ELF-1 (cell line): Measurements from ENCODE around the gene GUF1.
"Not testable (repeated sequence)": the region's sequence is repeated elsewhere in the genome, so short reads cannot be mapped to it uniquely, and the experiment has no call there.

Source experiments
- DNase-seq: peaks from one replicate; pipeline ENCODE4 v3.0.0-alpha.2; 2016; ENCODE audit warnings: low read depth, low spot score

Gene GUF1

GRCh38 chr4:44701037-44701436 is 22.8 kb downstream of the GUF1 start:
- DNase-seq = no peak

GRCh38 chr4:44704673-44705072 is 26.5 kb downstream of the GUF1 start:
- DNase-seq = no peak

- DNase-seq = no peak
These were observed 34.9 kb downstream of the GUF1 start for GRCh38 chr4:44713125-44713524.

GRCh38 chr4:44716597-44716996 is 38.4 kb downstream of the GUF1 start:
- DNase-seq = no peak

- no peak for DNase-seq
These were observed 42.2 kb downstream of the GUF1 start for GRCh38 chr4:44720371-44720770.

GRCh38 chr4:44722001-44722400 is 43.8 kb downstream of the GUF1 start:
- no peak for DNase-seq

GRCh38 chr4:44725166-44725565 is 46.9 kb downstream of the GUF1 start:
- no peak for DNase-seq

GRCh38 chr4:44725726-44726037 is 47.5 kb downstream of the GUF1 start:
- no peak for DNase-seq

- peak; percentile 91 for DNase-seq
These were observed 48.0 kb downstream of the GUF1 start, which contains the start of gene GNPDA2 for GRCh38 chr4:44726038-44726871. Gene GNPDA2 (minus strand): TSS chr4:44726556. CDS start chr4:44722207, 4,349 bp downstream.

GRCh38 chr4:44727471-44727870 is 49.3 kb downstream of the GUF1 start:
- DNase-seq = no peak

- not testable (repeated sequence) for DNase-seq
These were observed 50.5 kb downstream of the GUF1 start for GRCh38 chr4:44728694-44729093.

- DNase-seq = no peak
These were observed 58.7 kb downstream of the GUF1 start for GRCh38 chr4:44736900-44737299.

- DNase-seq = no peak
These were observed 60.4 kb downstream of the GUF1 start for GRCh38 chr4:44738615-44739014.

- no peak for DNase-seq
These were observed 62.0 kb downstream of the GUF1 start for GRCh38 chr4:44740201-44740600.
